ENCODE data around the gene RNU5B-1. TPM values are rescaled to one million over a fixed set of nuclear protein-coding genes. Genes with fewer than 3 reads are reported as not detected.
A peak's percentile ranks its signal among the peaks of the same experiment; 100 is the strongest.

The RNU5B-1 gene
- polyA plus RNA-seq, 1 of the 3 experiments (the other 2 are of a cell fraction), result not detected

- no peak overlapping the region for H2AFZ ChIP-seq (ENCODE audit: low read depth)
- no peaks in the 10 kb centered on the region for H4K20me1 ChIP-seq (ENCODE audit: insufficient read depth)
- POLR2A ChIA-PET, result no interaction called here
- DNase-seq, result peak; percentile 20
- no peak overlapping the region for H3K27ac ChIP-seq (ENCODE audit: low read depth in 2 of 2, low read length in 1 of 2)
- 85% methylated on average over 6 of the region's 7 CpGs for WGBS (ENCODE audit: low lambda C conversion rate)
- no peaks in the 10 kb centered on the region for H3K9me2 ChIP-seq
- H3K36me3 ChIP-seq (replicated peaks in 1 of 2; ENCODE audit: control insufficient read depth in 1 of 2, insufficient read depth in 2 of 2, low read length in 1 of 2), result no peaks in the 10 kb centered on the region
- no peak for TF ChIP-seq ELF1 (IDR thresholded peaks at IDR 0.05)
- H3K27me3 ChIP-seq (ENCODE audit: insufficient read depth), result no peaks in the 10 kb centered on the region
- no peaks in the 10 kb centered on the region for H3K79me2 ChIP-seq (ENCODE audit: insufficient read depth)
- no peaks in the 10 kb centered on the region for H3F3A ChIP-seq (replicated peaks; ENCODE audit: insufficient read depth)
- H3K4me2 ChIP-seq, result no peak overlapping the region
- H3K4me1 ChIP-seq (ENCODE audit: control insufficient read depth in 1 of 2, insufficient read depth in 2 of 2, low read depth in 1 of 2, low read length in 1 of 2), result peaks cover 0 to 23% of the 10 kb centered on the region in 2 experiments; a peak in 1 of 4 replicates
- no peak overlapping the region for H3K9ac ChIP-seq
- no peak overlapping the region for H3K4me3 ChIP-seq (ENCODE audit: low read depth in 2 of 2, low read length in 1 of 2)
- H3K9me3 ChIP-seq, result no peaks in the 10 kb centered on the region
- CTCF ChIA-PET, result interaction anchor here (0.9 to 21.5 kb wide), 3 partner anchors 9 to 52 kb away, joined by 4 to 969 read pairs (median 4); partner anchors contain the start of gene IGDCC3
Observed at GRCh38 chr15:65331811-65332210, 27.3 kb downstream of the RNU5B-1 start.

GRCh38 chr15:65332391-65333147 lies 28.1 kb downstream of the RNU5B-1 start:
- no peak for TF ChIP-seq TAF1 (IDR thresholded peaks at IDR 0.05; ENCODE audit: borderline replicate concordance, low read depth, low read length)
- TF ChIP-seq CHD2 (IDR thresholded peaks at IDR 0.05; ENCODE audit: low read length, partially characterized antibody), result no peak
- TF ChIP-seq MXI1 (IDR thresholded peaks at IDR 0.05; ENCODE audit: low read depth, low read length), result no peak
- TF ChIP-seq RXRA (IDR thresholded peaks at IDR 0.05; ENCODE audit: borderline replicate concordance, low read depth), result no peak
- no peak for TF ChIP-seq NRF1 (IDR thresholded peaks at IDR 0.05; ENCODE audit: low read depth, low read length)
- TF ChIP-seq EZH2phosphoT487 (IDR thresholded peaks at IDR 0.05; ENCODE audit: borderline replicate concordance, low read depth), result no peak
- Histone ChIP-seq H3K9me3 (no peaks in the 10 kb centered on the region), H3K27me3 (ENCODE audit: insufficient read depth) (no peaks in the 10 kb centered on the region), H3K4me1 (ENCODE audit: control insufficient read depth in 1 of 2, insufficient read depth in 2 of 2, low read depth in 1 of 2, low read length in 1 of 2) (peaks cover 0 to 30% of the 10 kb centered on the region in 2 experiments; a peak in 1 of 4 replicates), H3K27ac (ENCODE audit: low read depth in 2 of 2, low read length in 1 of 2) (no peak overlapping the region), H3K79me2 (ENCODE audit: insufficient read depth) (no peaks in the 10 kb centered on the region), H3K4me3 (ENCODE audit: low read depth in 2 of 2, low read length in 1 of 2) (no peak overlapping the region), H3K36me3 (replicated peaks in 1 of 2; ENCODE audit: control insufficient read depth in 1 of 2, insufficient read depth in 2 of 2, low read length in 1 of 2) (no peaks in the 10 kb centered on the region), H3F3A (replicated peaks; ENCODE audit: insufficient read depth) (no peaks in the 10 kb centered on the region), H3K9me2 (no peaks in the 10 kb centered on the region), H2AFZ (ENCODE audit: low read depth) (no peak overlapping the region), H4K20me1 (ENCODE audit: insufficient read depth) (no peaks in the 10 kb centered on the region), H3K4me2 (no peak overlapping the region), H3K9ac (no peak overlapping the region)
- POLR2A ChIA-PET, result no interaction called here
- DNase-seq, result peak; percentile 28
- CTCF ChIA-PET, result interaction anchor here (0.9 to 21.5 kb wide), 3 partner anchors 10 to 52 kb away, joined by 4 to 969 read pairs (median 4); partner anchors contain the start of gene IGDCC3
- WGBS (ENCODE audit: low lambda C conversion rate), result 84% methylated on average over 29 of the region's 31 CpGs

- H3K9me2 ChIP-seq, result no peaks in the 10 kb centered on the region
- H3K4me1 ChIP-seq (ENCODE audit: control insufficient read depth in 1 of 2, insufficient read depth in 2 of 2, low read depth in 1 of 2, low read length in 1 of 2), result peaks cover 0 to 35% of the 10 kb centered on the region in 2 experiments; a peak in 1 of 4 replicates
- H3K9me3 ChIP-seq, result no peaks in the 10 kb centered on the region
- no peaks in the 10 kb centered on the region for H3K27me3 ChIP-seq (ENCODE audit: insufficient read depth)
- ChIA-PET CTCF (interaction anchor here (0.7 to 21.5 kb wide), 3 partner anchors 11 to 51 kb away, joined by 3 to 969 read pairs (median 3); partner anchors contain the start of gene IGDCC3), POLR2A (no interaction called here)
- no peaks in the 10 kb centered on the region for H4K20me1 ChIP-seq (ENCODE audit: insufficient read depth)
- peak; percentile 21 for DNase-seq
- no peaks in the 10 kb centered on the region for H3F3A ChIP-seq (replicated peaks; ENCODE audit: insufficient read depth)
- H3K4me3 ChIP-seq (ENCODE audit: low read depth in 2 of 2, low read length in 1 of 2), result no peak overlapping the region
- no peak for TF ChIP-seq JUND (IDR thresholded peaks at IDR 0.05)
- no peak for TF ChIP-seq RAD21 (IDR thresholded peaks at IDR 0.05; ENCODE audit: low read length)
- TF ChIP-seq POLR2AphosphoS5 (IDR thresholded peaks at IDR 0.05; ENCODE audit: low read depth, low read length), result no peak
- no peak for TF ChIP-seq CTCF (IDR thresholded peaks at IDR 0.05)
- no peak overlapping the region for H3K4me2 ChIP-seq
- 52% methylated on average over 5 of the region's 16 CpGs for WGBS (ENCODE audit: low lambda C conversion rate)
- H3K36me3 ChIP-seq (replicated peaks in 1 of 2; ENCODE audit: control insufficient read depth in 1 of 2, insufficient read depth in 2 of 2, low read length in 1 of 2), result no peaks in the 10 kb centered on the region
- H3K27ac ChIP-seq (ENCODE audit: low read depth in 2 of 2, low read length in 1 of 2), result no peak overlapping the region
- H2AFZ ChIP-seq (ENCODE audit: low read depth), result no peak overlapping the region
- H3K9ac ChIP-seq, result no peak overlapping the region
- H3K79me2 ChIP-seq (ENCODE audit: insufficient read depth), result no peaks in the 10 kb centered on the region
Observed at GRCh38 chr15:65333148-65333820, 28.8 kb downstream of the RNU5B-1 start.

Data from SK-N-SH (cell line).